K562 (cell line): ENCODE data around the gene MICOS13. TPM values are rescaled to one million over a fixed set of nuclear protein-coding genes. Genes with fewer than 3 reads are reported as not detected.
A peak's percentile ranks its signal among the peaks of the same experiment; 100 is the strongest.

ENCODE experiments used
- CREBBP ChIP-seq: IDR thresholded peaks from one replicate; pipeline ENCODE4 v1.6.1; 2012; ENCODE audit warnings: low read depth, mild to moderate bottlenecking, control low read depth, inconsistent platforms, low read length
- E2F6 ChIP-seq, 2 experiments: IDR thresholded peaks; 2 replicates each; pipeline ENCODE4 v1.6.1; 2011; ENCODE audit warnings: borderline replicate concordance in 1 of 2, control low read depth in 1 of 2, low read depth in 1 of 2, low read length in 1 of 2, mild to moderate bottlenecking in 1 of 2, mixed read lengths in 1 of 2, moderate library complexity in 1 of 2; ENCODE audit not compliant: insufficient read depth in 1 of 2, insufficient read length in 1 of 2, poor library complexity in 1 of 2, severe bottlenecking in 1 of 2; ENCODE audit errors: extremely low read depth in 1 of 2
- ETS2 ChIP-seq: IDR thresholded peaks from 2 replicates; pipeline ENCODE4 v1.6.1; 2016; ENCODE audit warnings: borderline replicate concordance, missing genetic modification characterization, mild to moderate bottlenecking, moderate library complexity, missing compliant biosample characterization; ENCODE audit not compliant: poor library complexity, severe bottlenecking
- GABPB2 ChIP-seq: fragments of 250-450 bp; sonication (Bioruptor Pico); conservative IDR thresholded peaks from 2 replicates; pipeline ENCODE4 v1.5.1; 2021; ENCODE audit warnings: mild to moderate bottlenecking
- HMGN3 ChIP-seq: IDR thresholded peaks from 2 replicates; pipeline ENCODE4 v1.6.1; 2011; ENCODE audit warnings: borderline replicate concordance, low read depth, mild to moderate bottlenecking, mixed read lengths, low read length; ENCODE audit not compliant: insufficient read length; ENCODE audit errors: extremely low read depth
- KDM1A ChIP-seq, 2 experiments: fragments of 450-650 bp; IDR thresholded peaks; 2 replicates each; pipeline ENCODE4 v1.6.1; 2016; ENCODE audit warnings: mild to moderate bottlenecking in 2 of 2
- PML ChIP-seq: IDR thresholded peaks from 2 replicates; pipeline ENCODE4 v1.6.1; 2012; ENCODE audit warnings: low read length, inconsistent platforms
- RNF2 ChIP-seq: sonication (generic); IDR thresholded peaks from 2 replicates; pipeline ENCODE4 v1.6.1; 2016
- TCF7 ChIP-seq: sonication (generic); IDR thresholded peaks from 2 replicates; pipeline ENCODE4 v1.6.1; 2016; ENCODE audit warnings: antibody characterized with exemption, borderline replicate concordance
- THRAP3 ChIP-seq: fragments of 450-650 bp; IDR thresholded peaks from 2 replicates; pipeline ENCODE4 v1.6.1; 2016; ENCODE audit warnings: mild to moderate bottlenecking, inconsistent platforms, borderline replicate concordance
- VEZF1 ChIP-seq: fragments of 200-800 bp; sonication (Bioruptor generic); IDR thresholded peaks from 2 replicates; pipeline ENCODE4 v1.6.1; 2017; ENCODE audit warnings: missing genetic modification characterization, missing compliant biosample characterization
- ZNF740 ChIP-seq, 3 experiments: fragments of 200-800 bp in 1 of 3; sonication (Bioruptor generic) in 1 of 3; sonication (generic) in 1 of 3; formaldehyde crosslinking in 1 of 3; IDR thresholded peaks; 2 replicates each; pipeline versions ENCODE4 v1.6.1 to v1.8.0; 2016 to 2022; ENCODE audit warnings: mild to moderate bottlenecking in 2 of 3, missing compliant biosample characterization in 2 of 3, missing genetic modification characterization in 2 of 3, missing genetic modification reagents in 1 of 3
- polyA plus RNA-seq, 8 experiments: library from polyadenylated mRNA; depleted of rRNA in 4 of 8; stranded (reverse) in 5 of 8; unstranded in 3 of 8; fragments of >200 nt; fragmentation: Nextera tagmentation in 2 of 8; fragmentation: Illumina TruSeq in 1 of 8; extraction: Ambion mirVana in 2 of 8; extraction: Trizol in 1 of 8; gene quantifications; 2 replicates each; pipeline versions ENCODE4 v1.2.1 to v1.2.3, GENCODE V29; 2011 to 2014; ENCODE audit warnings: inconsistent platforms in 1 of 8, missing spikeins in 1 of 8
- total RNA-seq, 7 experiments: library from RNA; depleted of rRNA in 6 of 7; stranded (reverse); fragments of >200 nt in 6 of 7; fragmentation: Illumina TruSeq in 2 of 7; extraction: Trizol in 2 of 7; gene quantifications; 2 replicates each; pipeline versions ENCODE4 v1.2.1 to v1.2.3, GENCODE V29; 2011 to 2021; ENCODE audit warnings: low replicate concordance in 1 of 7

The MICOS13 gene
- total and polyA plus RNA-seq, 9 of the 15 experiments (the other 6 are each of a cell fraction or from before 2014, with no cell fraction given), result 15.5 to 220 (median 49.4) TPM

GRCh38 chr19:5719274-5719960 is 39.1 kb upstream of the MICOS13 start (continued):
- TF ChIP-seq VEZF1 (CRISPR knock-in tag) (no peak), ZNF740 (CRISPR knock-in tag; IDR thresholded peaks at IDR 0.05) (no peak), ZNF740 (tag; IDR thresholded peaks at IDR 0.05) (no peak), E2F6 (IDR thresholded peaks at IDR 0.05; ENCODE audit: borderline replicate concordance in 1 of 2, extremely low read depth in 1 of 2, insufficient read depth in 1 of 2, insufficient read length in 1 of 2, low read depth in 1 of 2, low read length in 1 of 2, poor library complexity in 1 of 2, severe bottlenecking in 1 of 2) (peak in 1 of 2 experiments; percentile 70), ETS2 (peak; percentile 14), KDM1A (IDR thresholded peaks at IDR 0.05) (no peak), TCF7 (no peak), CREBBP (no peak), HMGN3 (no peak), THRAP3 (no peak), RNF2 (no peak), GABPB2 (CRISPR knock-in tag) (no peak), PML (no peak)
